DOHH2 (cell line): Measurements from ENCODE around the gene CHCHD6.

Experiments
- H3F3A ChIP-seq: fragments of 200-600 bp; sonication (generic), shearing (Covaris generic); 2 replicates; pipeline ENCODE4 v1.6.0; 2016; ENCODE audit warnings: antibody characterized with exemption, mild to moderate bottlenecking; ENCODE audit not compliant: control insufficient read depth, insufficient read depth
- H3K27ac ChIP-seq: fragments of 200-600 bp; sonication (generic); 2 replicates; pipeline ENCODE4 v1.5.1; 2014; ENCODE audit warnings: low read depth, mild to moderate bottlenecking, low read length, moderate library complexity
- H3K27me3 ChIP-seq: fragments of 200-600 bp; sonication (generic); 2 replicates; pipeline ENCODE4 v1.6.1; 2014; ENCODE audit warnings: mild to moderate bottlenecking, low read length, mixed read lengths; ENCODE audit not compliant: control insufficient read depth
- H3K36me3 ChIP-seq: fragments of 200-600 bp; sonication (generic); 2 replicates; pipeline ENCODE4 v1.6.1; 2014; ENCODE audit warnings: mild to moderate bottlenecking, low read length, moderate library complexity, mixed read lengths; ENCODE audit not compliant: control insufficient read depth
- H3K4me1 ChIP-seq: fragments of 200-600 bp; sonication (generic); 2 replicates; pipeline ENCODE4 v1.6.1; 2014; ENCODE audit warnings: mild to moderate bottlenecking, low read length, mixed read lengths; ENCODE audit not compliant: control insufficient read depth
- H3K4me2 ChIP-seq: fragments of 200-600 bp; sonication (generic); 2 replicates; pipeline ENCODE4 v1.6.0; 2014; ENCODE audit warnings: mild to moderate bottlenecking, low read length, moderate library complexity
- H3K4me3 ChIP-seq: fragments of 200-600 bp; sonication (generic); 2 replicates; pipeline ENCODE4 v1.5.1; 2014; ENCODE audit warnings: mild to moderate bottlenecking, low read length, mixed read lengths
- H3K79me2 ChIP-seq: fragments of 200-600 bp; sonication (generic); 2 replicates; pipeline ENCODE4 v1.6.1; 2014; ENCODE audit warnings: mild to moderate bottlenecking, low read length, mixed read lengths; ENCODE audit not compliant: control insufficient read depth
- H3K9me2 ChIP-seq: fragments of 200-600 bp; sonication (generic); replicated peaks from 2 replicates; pipeline ENCODE4 v1.6.1; 2014; ENCODE audit warnings: mild to moderate bottlenecking, low read length, mixed read lengths; ENCODE audit not compliant: control insufficient read depth
- H3K9me3 ChIP-seq: fragments of 200-600 bp; sonication (generic); 2 replicates; pipeline ENCODE4 v1.6.1; 2014; ENCODE audit warnings: antibody characterized with exemption, low read length, mixed read lengths; ENCODE audit not compliant: control insufficient read depth, insufficient read depth
- H4K20me1 ChIP-seq: fragments of 200-600 bp; sonication (generic); 2 replicates; pipeline ENCODE4 v1.6.0; 2014; ENCODE audit warnings: low read depth, mild to moderate bottlenecking, antibody characterized with exemption, low read length, moderate library complexity; ENCODE audit not compliant: control insufficient read depth, insufficient read depth
- CTCF ChIP-seq: fragments of 200-600 bp; sonication (generic); IDR thresholded peaks from one replicate; pipeline ENCODE4 v1.5.1; 2014; ENCODE audit warnings: antibody characterized with exemption, mild to moderate bottlenecking, low read depth, low read length; ENCODE audit not compliant: poor library complexity, severe bottlenecking
- EZH2phosphoT487 ChIP-seq: fragments of 200-600 bp; sonication (generic); IDR thresholded peaks from 2 replicates; pipeline ENCODE4 v1.6.1; 2017; ENCODE audit warnings: borderline replicate concordance, mild to moderate bottlenecking, antibody characterized with exemption, low read length, moderate library complexity, mixed read lengths

Gene CHCHD6

GRCh38 chr3:126980266-126980811, 276.3 kb downstream of the CHCHD6 start:
- Histone ChIP-seq H3K4me2 (no peak overlapping the region), H3K27me3 (peaks cover 23% of the 10 kb centered on the region), H4K20me1 (no peaks in the 10 kb centered on the region; the same call in 1 of the 2 replicates), H3K9me3 (0 out of 2 replicates have a peak, but pooled peaks cover 3% of the 10 kb centered on the region), H3K79me2 (peaks cover 5% of the 10 kb centered on the region; the same call in 1 of the 2 replicates), H3K27ac (no peak overlapping the region), H3K9me2 (no peaks in the 10 kb centered on the region), H3F3A (no peaks in the 10 kb centered on the region), H3K4me3 (no peak overlapping the region), H3K36me3 (no peaks in the 10 kb centered on the region), H3K4me1 (peaks cover 23% of the 10 kb centered on the region)
- TF ChIP-seq CTCF, result no peak
- no peak for TF ChIP-seq EZH2phosphoT487

- peaks cover 23% of the 10 kb centered on the region for H3K4me1 ChIP-seq
- no peaks in the 10 kb centered on the region for H3K9me2 ChIP-seq
- no peak for TF ChIP-seq EZH2phosphoT487
- no peak for TF ChIP-seq CTCF
- no peaks in the 10 kb centered on the region for H3K36me3 ChIP-seq
- H3K4me2 ChIP-seq, result peak overlapping the region; percentile 83
- H3K27me3 ChIP-seq, result peaks cover 23% of the 10 kb centered on the region
- H3K27ac ChIP-seq, result no peak overlapping the region
- peaks cover 5% of the 10 kb centered on the region; the same call in 1 of the 2 replicates for H3K79me2 ChIP-seq
- H4K20me1 ChIP-seq, result peaks cover 3% of the 10 kb centered on the region; the same call in 1 of the 2 replicates
- no peaks in the 10 kb centered on the region for H3K9me3 ChIP-seq
- peak overlapping the region; percentile 71 for H3K4me3 ChIP-seq
- H3F3A ChIP-seq, result no peaks in the 10 kb centered on the region
These were observed 278.1 kb downstream of the CHCHD6 start for GRCh38 chr3:126982126-126982470.

- no peaks in the 10 kb centered on the region for H3K9me3 ChIP-seq
- H4K20me1 ChIP-seq, result peaks cover 6% of the 10 kb centered on the region; the same call in 1 of the 2 replicates
- H3K27ac ChIP-seq, result no peak within 1 kb of the TSS
- H3K36me3 ChIP-seq, result no peaks in the 10 kb centered on the region
- H3K4me1 ChIP-seq, result peaks cover 23% of the 10 kb centered on the region
- peaks cover 23% of the 10 kb centered on the region for H3K27me3 ChIP-seq
- H3F3A ChIP-seq, result no peaks in the 10 kb centered on the region
- H3K79me2 ChIP-seq, result peaks cover 5% of the 10 kb centered on the region; the same call in 1 of the 2 replicates
- H3K9me2 ChIP-seq, result no peaks in the 10 kb centered on the region
- H3K4me2 ChIP-seq, result peak within 1 kb of the TSS; percentile 83
- TF ChIP-seq EZH2phosphoT487, result no peak
- TF ChIP-seq CTCF, result peak; percentile 89
- peak within 1 kb of the TSS; percentile 72 for H3K4me3 ChIP-seq
These were observed 278.6 kb downstream of the CHCHD6 start, which contains the start of gene PLXNA1 for GRCh38 chr3:126982471-126983175. TSS of gene PLXNA1 (plus strand) at chr3:126983115. CDS start at chr3:126988594, 5,479 bp downstream.
